ENCODE results near the gene SOS1. TPM values are rescaled to one million over a fixed set of nuclear protein-coding genes. Genes with fewer than 3 reads are reported as not detected.

Gene SOS1
- total and polyA plus RNA-seq, 3 donors from 2014 or later = 27.0 to 48.7 (median 40.6) TPM

- Histone ChIP-seq H3K27ac (no peak overlapping the region), H3K4me1 (no peaks in the 10 kb centered on the region), H3K4me3 (no peak overlapping the region), H3K9me3 (no peaks in the 10 kb centered on the region), H3K27me3 (no peaks in the 10 kb centered on the region), H3K36me3 (ENCODE audit: low read depth, missing control alignments) (no peaks in the 10 kb centered on the region)
- DNase-seq = no peak
- WGBS, 2 donors = 93% methylated on average over 3 of the region's 3 CpGs
- no peak for TF ChIP-seq CTCF (IDR thresholded peaks at IDR 0.05)
- no peak for TF ChIP-seq POLR2A (IDR thresholded peaks at IDR 0.05)
- intact Hi-C loops (cut with DNase I; ENCODE audit: low total_unique reads) = no loop called here
Measured at GRCh38 chr2:39069136-39069515, 51.7 kb downstream of the SOS1 start.

GRCh38 chr2:39068299-39069135, 52.3 kb downstream of the SOS1 start:
- no peaks in the 10 kb centered on the region for H3K27me3 ChIP-seq
- H3K36me3 ChIP-seq (ENCODE audit: low read depth, missing control alignments) = no peaks in the 10 kb centered on the region
- intact Hi-C loops (cut with DNase I; ENCODE audit: low total_unique reads) = no loop called here
- no peak overlapping the region for H3K27ac ChIP-seq
- no peak for DNase-seq
- TF ChIP-seq POLR2A (IDR thresholded peaks at IDR 0.05) = no peak
- no peak for TF ChIP-seq CTCF (IDR thresholded peaks at IDR 0.05)
- no peaks in the 10 kb centered on the region for H3K9me3 ChIP-seq
- no peak overlapping the region for H3K4me3 ChIP-seq
- H3K4me1 ChIP-seq = no peaks in the 10 kb centered on the region
- WGBS, 2 donors = 67 to 79% methylated on average over 1 of the region's 1 CpG

- intact Hi-C loops (cut with DNase I; ENCODE audit: low total_unique reads) = no loop called here
- H3K4me3 ChIP-seq = no peak overlapping the region
- no peaks in the 10 kb centered on the region for H3K36me3 ChIP-seq (ENCODE audit: low read depth, missing control alignments)
- H3K9me3 ChIP-seq = no peaks in the 10 kb centered on the region
- no peaks in the 10 kb centered on the region for H3K4me1 ChIP-seq
- H3K27me3 ChIP-seq = no peaks in the 10 kb centered on the region
- no peak for TF ChIP-seq POLR2A (IDR thresholded peaks at IDR 0.05)
- TF ChIP-seq CTCF (IDR thresholded peaks at IDR 0.05) = no peak
- DNase-seq = no peak
- no peak overlapping the region for H3K27ac ChIP-seq
Measured at GRCh38 chr2:39065616-39066015, 55.2 kb downstream of the SOS1 start.

- Histone ChIP-seq H3K27me3 (no peaks in the 10 kb centered on the region), H3K27ac (no peak overlapping the region), H3K4me3 (no peak overlapping the region), H3K36me3 (ENCODE audit: low read depth, missing control alignments) (no peaks in the 10 kb centered on the region), H3K4me1 (no peaks in the 10 kb centered on the region), H3K9me3 (no peaks in the 10 kb centered on the region)
- intact Hi-C loops (cut with DNase I; ENCODE audit: low total_unique reads) = no loop called here
- no peak for TF ChIP-seq POLR2A (IDR thresholded peaks at IDR 0.05)
- 93 to 96% methylated on average over 6 of the region's 6 CpGs for WGBS, 2 donors
- no peak for DNase-seq
Measured at GRCh38 chr2:39062320-39062719, 58.5 kb downstream of the SOS1 start.

GRCh38 chr2:39061280-39061679, 59.6 kb downstream of the SOS1 start:
- 81 to 85% methylated on average over 4 of the region's 4 CpGs for WGBS, 2 donors
- Histone ChIP-seq H3K4me3 (no peak overlapping the region), H3K27ac (no peak overlapping the region), H3K9me3 (no peaks in the 10 kb centered on the region), H3K4me1 (no peaks in the 10 kb centered on the region), H3K27me3 (no peaks in the 10 kb centered on the region), H3K36me3 (ENCODE audit: low read depth, missing control alignments) (no peaks in the 10 kb centered on the region)
- TF ChIP-seq POLR2A (IDR thresholded peaks at IDR 0.05) = no peak
- no peak for TF ChIP-seq CTCF (IDR thresholded peaks at IDR 0.05)
- DNase-seq = no peak
- intact Hi-C loops (cut with DNase I; ENCODE audit: low total_unique reads) = no loop called here
